ENCODE measurements around the gene NUP88. TPM values are rescaled to one million over a fixed set of nuclear protein-coding genes. Genes with fewer than 3 reads are reported as not detected.

The NUP88 gene
- polyA plus RNA-seq, 3 donors: 36.0 to 60.2 (median 45.0) TPM

DNA sequence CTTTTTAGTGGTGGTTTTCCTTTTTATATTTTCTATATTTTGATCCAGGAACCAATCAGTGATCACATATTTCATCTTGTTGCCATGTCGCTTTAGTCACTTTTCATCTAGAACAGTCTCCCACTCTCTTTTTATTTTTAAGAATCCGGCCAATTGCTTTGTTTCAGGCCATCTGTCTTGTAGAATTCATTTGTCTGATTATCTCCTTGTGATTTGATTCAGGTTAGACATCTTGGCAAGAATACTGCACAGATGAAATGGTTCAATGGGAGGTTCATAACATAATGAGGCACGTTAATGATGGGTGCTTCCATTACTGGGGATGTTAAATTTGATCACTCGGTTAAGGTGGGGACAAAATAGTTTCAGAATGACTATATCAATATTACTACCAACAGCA, 49.1 kb downstream of the NUP88 start:
- no peak overlapping the region for H3K27ac ChIP-seq (ENCODE audit: low read depth, low read length)
- 91 to 94% (median 92%) methylated on average over 4 of the region's 4 CpGs for WGBS, 3 donors

DNA sequence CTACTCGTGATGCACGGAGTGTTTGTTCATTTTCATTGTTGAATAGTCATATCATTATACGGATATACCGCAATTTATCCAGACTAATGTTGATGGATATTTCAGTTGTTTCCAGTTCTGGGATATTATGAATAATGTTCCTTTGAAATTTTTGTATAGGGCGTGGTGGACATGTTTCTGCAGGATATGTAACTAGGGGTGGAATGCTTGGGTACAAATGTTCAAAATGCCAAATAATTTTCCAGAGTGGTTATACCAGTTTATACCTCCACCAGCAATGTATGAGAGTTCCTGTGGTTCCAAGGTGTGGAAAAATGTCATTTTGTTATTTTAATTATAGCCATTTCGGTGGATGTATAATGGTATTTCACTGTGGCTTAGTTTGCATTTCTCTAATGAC, 53.6 kb downstream of the NUP88 start:
- WGBS, 3 donors: 87 to 94% (median 89%) methylated on average over 6 of the region's 6 CpGs
- H3K27ac ChIP-seq (ENCODE audit: low read depth, low read length): no peak overlapping the region

DNA sequence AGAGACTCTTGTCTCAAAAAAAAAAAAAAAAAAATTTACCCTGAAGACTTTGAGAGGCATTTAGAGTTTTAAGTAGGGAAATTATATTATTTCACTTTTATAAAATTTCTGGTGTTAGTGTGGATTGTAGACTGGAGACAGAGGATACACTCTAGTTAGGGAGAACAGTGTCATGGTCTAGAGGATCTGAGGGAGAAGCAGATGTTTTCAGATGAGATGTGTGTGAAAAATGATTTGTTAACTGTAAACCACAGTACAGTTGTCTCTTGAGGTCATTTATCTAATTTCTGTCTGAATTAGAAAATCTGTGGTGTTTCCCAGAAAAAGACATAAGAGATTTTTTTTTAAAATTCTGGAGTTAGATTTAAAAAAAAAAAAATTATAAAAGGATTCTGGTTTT, 54.8 kb downstream of the NUP88 start:
- no peak overlapping the region for H3K27ac ChIP-seq (ENCODE audit: low read depth, low read length)

DNA sequence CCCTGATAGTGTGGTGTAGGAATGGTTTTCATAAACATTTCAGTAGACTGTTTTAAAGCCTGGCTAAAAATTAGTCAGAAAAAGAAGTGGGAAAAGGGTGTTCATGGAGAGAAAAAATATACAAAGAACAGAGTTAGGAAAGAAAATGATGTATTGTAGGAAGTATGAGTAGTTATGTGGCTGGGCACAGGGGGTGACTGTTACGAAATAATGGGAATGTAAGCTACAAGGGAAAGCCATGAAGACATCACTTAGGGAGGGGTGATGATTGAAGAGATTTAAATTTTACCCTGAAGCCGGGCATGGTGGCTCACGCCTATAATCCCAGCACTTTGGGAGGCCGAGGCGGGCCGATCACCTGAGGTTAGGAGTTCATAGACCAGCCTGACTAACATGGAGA, 55.3 kb downstream of the NUP88 start:
- WGBS, 3 donors: 87 to 96% (median 93%) methylated on average over 6 of the region's 6 CpGs
- no peak overlapping the region for H3K27ac ChIP-seq (ENCODE audit: low read depth, low read length)

GRCh38 chr17:5362162-5362811, 57.2 kb downstream of the NUP88 start:
- 46 to 79% (median 79%) methylated on average over 7 of the region's 7 CpGs for WGBS, 3 donors
- no peak overlapping the region for H3K27ac ChIP-seq (ENCODE audit: low read depth, low read length)

- no peak overlapping the region for H3K27ac ChIP-seq (ENCODE audit: low read depth, low read length)
- 81 to 83% (median 82%) methylated on average over 9 of the region's 9 CpGs for WGBS, 3 donors
Measured at GRCh38 chr17:5361426-5361825, 58.0 kb downstream of the NUP88 start.

- WGBS, 3 donors: 62 to 81% (median 75%) methylated on average over 3 of the region's 3 CpGs
- no peak overlapping the region for H3K27ac ChIP-seq (ENCODE audit: low read depth, low read length)
Measured at GRCh38 chr17:5355421-5356129, 63.9 kb downstream of the NUP88 start.

DNA sequence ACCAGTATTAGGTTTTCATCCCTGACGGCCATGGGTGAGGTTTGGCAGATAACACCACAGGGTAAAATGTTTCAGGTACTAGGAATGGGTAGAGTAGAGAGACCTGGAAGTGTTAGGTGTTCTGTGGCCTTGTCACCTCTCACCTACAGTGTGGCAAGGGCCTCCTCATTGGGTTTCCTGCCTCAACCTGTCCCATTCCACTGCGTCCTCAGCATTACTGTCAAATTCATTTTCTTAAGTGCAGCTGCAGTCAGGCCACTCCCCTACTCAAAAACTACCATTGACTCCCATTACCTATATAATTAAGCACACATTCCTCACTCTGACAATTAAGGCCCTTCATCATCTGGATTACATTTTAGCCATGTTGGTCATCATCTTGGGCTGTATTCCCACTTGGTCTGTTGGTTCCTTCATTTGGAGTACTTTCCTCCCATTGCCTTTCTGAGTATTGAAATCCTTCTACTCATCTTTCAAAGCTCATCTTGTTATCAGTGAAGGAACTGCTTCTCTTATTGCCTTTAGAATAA, 64.5 kb downstream of the NUP88 start:
- no peak overlapping the region for H3K27ac ChIP-seq (ENCODE audit: low read depth, low read length)
- 79 to 84% (median 82%) methylated on average over 2 of the region's 2 CpGs for WGBS, 3 donors

- 94 to 96% (median 96%) methylated on average over 2 of the region's 2 CpGs for WGBS, 3 donors
- no peak overlapping the region for H3K27ac ChIP-seq (ENCODE audit: low read depth, low read length)
Measured at GRCh38 chr17:5354310-5354709, 65.2 kb downstream of the NUP88 start.

- 93 to 96% (median 94%) methylated on average over 4 of the region's 4 CpGs for WGBS, 3 donors
- no peak overlapping the region for H3K27ac ChIP-seq (ENCODE audit: low read depth, low read length)
Measured at GRCh38 chr17:5352681-5353289, 66.7 kb downstream of the NUP88 start.

GRCh38 chr17:5344914-5345313, 74.5 kb downstream of the NUP88 start:
- no peak overlapping the region for H3K27ac ChIP-seq (ENCODE audit: low read depth, low read length)
- 93 to 97% (median 93%) methylated on average over 9 of the region's 9 CpGs for WGBS, 3 donors

Other genes with a start within 250 kb of the NUP88 start
- 1 to 10 TPM; 1.2 to 1.5 (median 1.3) TPM for gene ZNF594, start 227.8 kb downstream of the NUP88 start, polyA plus RNA-seq
- 1 to 10 TPM in 1 of 3 donors, under 1 TPM in 1, not detected in 1; 0.98 to 2.2 TPM for gene SCIMP, start 184.8 kb downstream of the NUP88 start, polyA plus RNA-seq
- gene RABEP1, start 137.4 kb downstream of the NUP88 start, polyA plus RNA-seq: 10 to 100 TPM in 2 of 3 donors, 1 to 10 TPM in 1; 7.9 to 31.4 (median 23.8) TPM
- gene RPAIN, start 520 bp upstream of the NUP88 start, polyA plus RNA-seq: 10 to 100 TPM; 28.7 to 37.6 (median 31.7) TPM
- 100 to 1,000 TPM in 2 of 3 donors, 10 to 100 TPM in 1; 58.7 to 136 (median 133) TPM for gene C1QBP, start 19.5 kb upstream of the NUP88 start, polyA plus RNA-seq
- gene DHX33, start 49.3 kb upstream of the NUP88 start, polyA plus RNA-seq: 1 to 10 TPM; 3.9 to 9.0 (median 4.4) TPM
- gene DERL2, start 66.5 kb upstream of the NUP88 start, polyA plus RNA-seq: 10 to 100 TPM; 44.9 to 51.7 (median 45.5) TPM
- gene MIS12, start 66.9 kb upstream of the NUP88 start, polyA plus RNA-seq: 10 to 100 TPM in 1 of 3 donors, 1 to 10 TPM in 2; 7.3 to 10.3 (median 8.8) TPM
- gene NLRP1, start 164.8 kb upstream of the NUP88 start, polyA plus RNA-seq: 10 to 100 TPM in 2 of 3 donors, 1 to 10 TPM in 1; 6.2 to 60.8 (median 15.1) TPM

Measured in adipose tissue (tissue), 3 donors.